Placental epithelial cell (primary cell): ENCODE data around the gene ARSG. TPM values are rescaled to one million over a fixed set of nuclear protein-coding genes. Genes with fewer than 3 reads are reported as not detected.

Experiments used
- small RNA-seq: library from RNA; depleted of rRNA; stranded (forward); fragments of <200 nt; gene quantifications from one replicate; pipeline ENCODE3, GENCODE V24; 2012
- total RNA-seq: library from RNA; depleted of rRNA; stranded (reverse); fragments of >200 nt; gene quantifications from 2 replicates; pipeline ENCODE4 v1.2.3, GENCODE V29; 2012

The ARSG gene
- total RNA-seq, result 0.33 and 0.39 TPM in 2 replicates

DNA sequence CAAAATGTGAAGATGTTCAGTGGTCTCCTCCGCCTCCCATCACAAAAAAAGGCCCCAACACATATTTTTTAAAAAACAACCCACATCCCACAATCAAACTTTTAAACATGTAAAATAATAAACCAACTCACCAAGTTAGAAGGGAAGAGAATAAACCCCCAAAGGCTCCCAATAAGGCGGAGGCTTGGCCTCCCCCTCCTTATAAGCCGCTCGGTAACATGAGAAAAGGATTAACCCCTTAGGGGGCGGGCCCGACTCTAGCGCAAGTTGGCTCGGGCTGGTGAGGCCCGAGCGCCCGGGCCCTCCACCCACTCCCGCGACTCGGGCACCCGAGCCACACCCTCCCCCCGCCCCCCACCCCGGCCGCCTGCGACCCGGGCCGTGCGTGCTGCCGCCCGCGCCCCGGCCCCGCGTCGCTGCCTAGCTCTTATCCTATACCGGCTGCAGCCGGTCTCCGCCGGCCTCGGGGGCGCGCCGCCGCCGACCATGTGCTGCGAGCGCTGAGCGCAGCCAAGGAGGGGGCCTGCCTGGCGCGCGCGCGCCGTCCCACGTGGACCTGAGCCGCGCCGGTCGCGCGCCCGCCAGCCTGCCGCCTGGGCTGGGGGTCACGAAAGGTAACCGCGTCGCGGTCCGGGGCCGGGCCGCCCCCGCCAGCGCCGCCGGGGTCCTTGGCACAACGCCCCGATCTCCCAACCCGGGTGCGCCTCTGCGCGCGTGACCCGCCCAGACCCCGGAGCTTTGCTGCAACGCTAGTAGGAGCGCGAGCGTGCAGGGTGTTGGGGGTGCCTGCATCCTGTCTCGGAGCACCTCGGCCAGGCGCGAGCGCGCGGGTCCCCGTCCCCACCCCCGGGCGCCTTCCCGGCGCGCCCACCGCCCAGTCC lies at the start of gene ARSG, which contains the start of gene SLC16A6:
ARSG (plus strand) TSS at position 541 of the 881 bp plus-strand sequence. CDS start 15,999 bp downstream, outside the sequence.
SLC16A6 (minus strand) TSS at position 173 of the 881 bp plus-strand sequence. CDS start 12,807 bp downstream, outside the sequence.

GRCh38 chr17:68247445-68248198 lies 43.7 kb upstream of the ARSG start, which contains the start of gene AMZ2:
AMZ2 (plus strand) TSS chr17:68248043; CDS start chr17:68250188, 2,145 bp downstream.

GRCh38 chr17:68457168-68457538 lies 165.9 kb downstream of the ARSG start, which contains the start of gene WIPI1:
WIPI1 (minus strand) TSS chr17:68457496; CDS start chr17:68457421, 75 bp downstream.

Small RNAs within 50 kb of the gene (small RNA-seq; reads per million reads assigned to genes)
- not detected for gene MIR635

Other genes with a start within 250 kb of the ARSG start
- 79.3 and 106 TPM in 2 replicates for gene AMZ2, start 43.5 kb upstream of the ARSG start, total RNA-seq
- under 0.01 TPM in 1 of 2 replicates, not detected in the other for gene SLC16A6, start 368 bp upstream of the ARSG start, total RNA-seq
- 130 and 136 TPM in 2 replicates for gene WIPI1, start 166.0 kb downstream of the ARSG start, total RNA-seq
- 143 and 163 TPM in 2 replicates for gene PRKAR1A, start 220.9 kb downstream of the ARSG start, total RNA-seq